NCI-H146 treated with DMSO at 0.1 percent for 48 hours (cell line): ENCODE results near the gene RHNO1.

ENCODE experiments used
- DNase-seq: peaks from one replicate; lab custom pipeline; 2025; ENCODE audit not compliant: unreplicated experiment; lab: John Stamatoyannopoulos, UW

Gene RHNO1

GRCh38 chr12:2900642-2901041 lies 23.6 kb downstream of the RHNO1 start:
- DNase-seq: no peak

GRCh38 chr12:2902272-2902880 lies 25.4 kb downstream of the RHNO1 start:
- DNase-seq: no peak

- DNase-seq: no peak
These were observed 27.2 kb downstream of the RHNO1 start for GRCh38 chr12:2904260-2904659.

- DNase-seq: no peak
These were observed 35.2 kb downstream of the RHNO1 start for GRCh38 chr12:2912216-2912575.

- DNase-seq: no peak
These were observed 42.2 kb downstream of the RHNO1 start for GRCh38 chr12:2919249-2919648.

- no peak for DNase-seq
These were observed 45.3 kb downstream of the RHNO1 start for GRCh38 chr12:2922329-2922728.

GRCh38 chr12:2923057-2923456 lies 46.0 kb downstream of the RHNO1 start:
- no peak for DNase-seq

GRCh38 chr12:2924019-2924418 lies 47.0 kb downstream of the RHNO1 start:
- no peak for DNase-seq

- no peak for DNase-seq
These were observed 48.4 kb downstream of the RHNO1 start for GRCh38 chr12:2925322-2925995.

GRCh38 chr12:2930865-2931264 lies 53.8 kb downstream of the RHNO1 start:
- DNase-seq: no peak

- no peak for DNase-seq
These were observed 56.6 kb downstream of the RHNO1 start for GRCh38 chr12:2933586-2933985.

- no peak for DNase-seq
These were observed 57.3 kb downstream of the RHNO1 start for GRCh38 chr12:2934371-2934770.

GRCh38 chr12:2936301-2936700 lies 59.3 kb downstream of the RHNO1 start:
- no peak for DNase-seq

- no peak for DNase-seq
These were observed 60.5 kb downstream of the RHNO1 start for GRCh38 chr12:2937500-2937899.
